GM12874 (cell line): ENCODE data around the gene C10orf90.

Experiments used
- CTCF ChIP-seq: IDR thresholded peaks from 2 replicates; pipeline ENCODE4 v1.5.1; 2011; ENCODE audit warnings: low read depth, mild to moderate bottlenecking, control low read depth, low read length, moderate library complexity; ENCODE audit not compliant: insufficient read depth

Gene C10orf90

GRCh38 chr10:126407831-126408230, 262.7 kb downstream of the C10orf90 start:
- TF ChIP-seq CTCF = no peak

DNA sequence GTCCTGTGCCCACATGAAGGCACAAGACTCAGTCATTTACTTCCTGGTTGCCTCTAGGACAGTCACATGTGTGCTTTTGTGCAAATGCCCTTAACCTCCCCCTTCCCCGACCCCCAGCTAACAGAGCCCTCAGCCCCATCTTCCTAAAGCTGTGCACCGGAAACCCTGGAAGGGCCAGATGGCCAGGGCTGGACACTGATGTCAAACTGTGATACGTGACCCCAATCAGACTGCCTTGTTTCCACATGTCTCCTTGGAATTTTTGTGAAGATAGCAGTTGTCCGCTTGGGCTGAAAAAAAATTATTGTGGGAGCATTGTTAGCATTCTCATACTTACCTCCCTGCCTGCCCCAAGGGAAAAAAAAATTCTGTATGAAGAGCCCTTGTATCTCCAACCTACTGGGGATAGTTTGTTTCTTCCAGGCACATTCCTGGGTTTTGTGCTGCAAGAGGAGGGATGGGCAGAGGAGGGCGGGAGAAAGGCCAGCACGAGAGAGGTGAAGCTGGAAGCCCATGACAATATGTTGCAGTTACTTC, 265.2 kb downstream of the C10orf90 start:
- no peak for TF ChIP-seq CTCF

DNA sequence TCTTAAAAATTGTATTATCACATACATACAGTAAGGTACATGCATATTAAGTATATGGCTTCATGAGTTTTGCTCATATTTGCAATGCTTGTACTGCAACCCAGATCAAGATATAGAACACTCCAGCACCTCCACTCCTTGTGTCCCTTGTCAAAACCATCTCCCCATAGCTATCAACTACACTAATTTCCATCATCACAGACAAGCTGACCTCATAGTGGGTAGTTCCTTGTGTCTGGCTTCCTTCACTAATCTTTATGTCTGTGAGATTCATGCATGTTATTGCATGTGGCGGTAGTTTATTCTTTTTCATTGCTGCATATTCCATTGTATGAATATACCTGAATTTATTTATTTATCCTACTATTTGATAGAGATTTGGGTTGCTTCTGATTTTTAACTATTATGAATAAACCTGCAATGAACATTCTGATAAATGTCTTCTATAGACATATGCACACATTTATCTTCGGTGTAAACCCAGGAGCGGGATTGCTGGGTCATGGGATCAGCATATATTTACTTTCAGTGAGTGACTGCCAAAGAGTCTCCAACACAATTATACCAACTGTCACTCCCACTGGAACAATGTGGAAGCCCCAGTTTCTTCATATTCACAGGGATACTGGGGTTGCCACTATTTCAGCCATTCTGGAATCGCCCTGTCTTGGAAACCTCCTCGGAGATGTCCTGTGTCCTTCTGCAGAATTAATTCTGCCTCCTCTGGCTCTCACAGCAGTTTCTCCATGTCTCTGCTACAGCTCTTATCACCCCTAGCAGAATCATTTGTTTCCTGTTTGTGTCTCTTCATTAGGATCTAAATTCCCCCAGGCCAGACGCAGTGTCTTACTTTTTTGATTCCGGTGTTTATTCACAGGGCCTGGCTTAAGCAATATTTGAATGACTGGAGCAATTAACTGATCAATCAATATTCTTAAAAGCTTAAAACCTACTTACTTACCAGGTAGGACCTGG, 267.5 kb downstream of the C10orf90 start:
- TF ChIP-seq CTCF = no peak

GRCh38 chr10:126400641-126401040, 269.9 kb downstream of the C10orf90 start:
- no peak for TF ChIP-seq CTCF

- no peak for TF ChIP-seq CTCF
Measured at GRCh38 chr10:126398924-126399323, 271.6 kb downstream of the C10orf90 start.

GRCh38 chr10:126398383-126398743, 272.1 kb downstream of the C10orf90 start:
- no peak for TF ChIP-seq CTCF

DNA sequence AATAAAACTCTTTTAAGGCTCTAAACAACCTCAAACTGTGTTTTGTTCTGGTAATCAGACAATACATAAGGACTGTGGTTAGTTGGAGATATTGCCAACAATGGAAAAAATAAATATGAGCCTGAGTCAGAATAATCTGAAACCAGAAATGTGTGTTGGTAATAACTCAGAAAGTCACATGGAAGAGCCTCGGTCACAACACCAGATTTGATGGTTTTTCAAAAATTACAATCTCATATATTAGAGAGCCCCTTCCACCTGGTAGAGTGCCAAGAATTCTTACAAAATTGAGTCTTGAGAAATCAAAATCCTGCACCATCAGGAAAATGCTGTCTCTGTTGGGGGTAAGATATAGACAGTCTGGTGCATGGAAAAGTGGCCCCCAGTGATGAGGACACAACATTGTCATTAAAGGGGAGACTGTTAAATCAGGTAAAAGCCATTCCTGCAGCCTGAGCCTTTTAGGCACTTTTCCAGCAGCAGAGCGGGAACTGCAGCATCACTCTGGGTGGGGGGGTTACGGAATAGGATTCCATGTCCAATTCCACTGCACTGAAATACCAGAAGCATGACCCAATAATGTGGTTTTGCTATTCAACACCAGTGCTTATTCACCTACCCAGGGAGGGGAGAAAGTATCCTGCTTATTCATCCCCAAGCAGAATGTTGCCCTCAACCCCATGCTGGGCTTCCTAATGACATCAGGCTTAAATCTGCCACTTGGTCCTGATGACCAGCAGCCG, 272.7 kb downstream of the C10orf90 start:
- TF ChIP-seq CTCF = no peak
